Endometrial microvascular endothelial cells (primary cell): Measurements from ENCODE around the gene ZNF768. TPM values are rescaled to one million over a fixed set of nuclear protein-coding genes. Genes with fewer than 3 reads are reported as not detected.
"Not testable (repeated sequence)": the region's sequence is repeated elsewhere in the genome, so short reads cannot be mapped to it uniquely, and the experiment has no call there.

ENCODE experiments used
- in situ Hi-C: cut with HindIII; loops from 2 replicates; pipeline ENCODE4 v1.10.0; 2017; ENCODE audit warnings: low sequenced_read_pairs, low pct_unique_long_range_greater_than_20kb; ENCODE audit errors: inconsistent ontology term
- total RNA-seq: library from RNA; depleted of rRNA; stranded (reverse); fragments of >200 nt; gene quantifications from one replicate; pipeline ENCODE4 v1.2.3, GENCODE V29; 2015; ENCODE audit errors: inconsistent ontology term

ZNF768 gene
- total RNA-seq, 1 donor from 2014 or later, result 25.5 TPM

GRCh38 chr16:30485818-30486436, 40.4 kb downstream of the ZNF768 start:
- in situ Hi-C loops, result no loop called here

- in situ Hi-C loops, result no loop called here
Observed at GRCh38 chr16:30484887-30485286, 41.5 kb downstream of the ZNF768 start.

- in situ Hi-C loops, result no loop called here
Observed at GRCh38 chr16:30482366-30482765, 44.0 kb downstream of the ZNF768 start.

- in situ Hi-C loops, result no loop called here
Observed at GRCh38 chr16:30481381-30481780, 45.0 kb downstream of the ZNF768 start.

- in situ Hi-C loops, result no loop called here
Observed at GRCh38 chr16:30478766-30479478, 47.4 kb downstream of the ZNF768 start.

- in situ Hi-C loops, result not testable (repeated sequence)
Observed at GRCh38 chr16:30477773-30478172, 48.6 kb downstream of the ZNF768 start.

- in situ Hi-C loops, result no loop called here
Observed at GRCh38 chr16:30476991-30477390, 49.4 kb downstream of the ZNF768 start.

GRCh38 chr16:30474684-30475083, 51.7 kb downstream of the ZNF768 start:
- in situ Hi-C loops, result no loop called here

- in situ Hi-C loops, result no loop called here
Observed at GRCh38 chr16:30474074-30474452, 52.3 kb downstream of the ZNF768 start.

Other genes starting within 250 kb of the ZNF768 start
- 72.5 TPM for gene CD2BP2, start 171.3 kb downstream of the ZNF768 start, total RNA-seq
- gene TBC1D10B, start 156.1 kb downstream of the ZNF768 start, total RNA-seq, result 69.5 TPM
- not detected for gene MYL11, start 151.8 kb downstream of the ZNF768 start, total RNA-seq
- not detected for gene SEPTIN1, start 144.0 kb downstream of the ZNF768 start, total RNA-seq
- 5.8 TPM for gene ZNF48, start 131.1 kb downstream of the ZNF768 start, total RNA-seq
- gene ZNF771, start 119.0 kb downstream of the ZNF768 start, total RNA-seq, result 4.3 TPM
- gene DCTPP1, start 96.5 kb downstream of the ZNF768 start, total RNA-seq, result 66.6 TPM
- gene SEPHS2, start 80.7 kb downstream of the ZNF768 start, total RNA-seq, result 29.2 TPM
- gene ITGAL, start 53.8 kb downstream of the ZNF768 start, total RNA-seq, result not detected
- gene ZNF747, start 8.3 kb upstream of the ZNF768 start, total RNA-seq, result 4.7 TPM
- gene ZNF764, start 31.8 kb upstream of the ZNF768 start, total RNA-seq, result 8.3 TPM
- 10.8 TPM for gene ZNF688, start 45.1 kb upstream of the ZNF768 start, total RNA-seq
- gene ZNF785, start 59.1 kb upstream of the ZNF768 start, total RNA-seq, result 7.2 TPM
- 11.2 TPM for gene ZNF689, start 83.8 kb upstream of the ZNF768 start, total RNA-seq
- 22.9 TPM for gene PRR14, start 124.4 kb upstream of the ZNF768 start, total RNA-seq
- 24.7 TPM for gene FBRS, start 131.9 kb upstream of the ZNF768 start, total RNA-seq
- gene SRCAP, start 172.6 kb upstream of the ZNF768 start, total RNA-seq, result 10.2 TPM
- 22.5 TPM for gene PHKG2, start 221.9 kb upstream of the ZNF768 start, total RNA-seq
- 1.2 TPM for gene CFAP119, start 235.5 kb upstream of the ZNF768 start, total RNA-seq
- 69.8 TPM for gene RNF40, start 235.8 kb upstream of the ZNF768 start, total RNA-seq